Measurements from ENCODE around the gene NOL7.

DNA sequence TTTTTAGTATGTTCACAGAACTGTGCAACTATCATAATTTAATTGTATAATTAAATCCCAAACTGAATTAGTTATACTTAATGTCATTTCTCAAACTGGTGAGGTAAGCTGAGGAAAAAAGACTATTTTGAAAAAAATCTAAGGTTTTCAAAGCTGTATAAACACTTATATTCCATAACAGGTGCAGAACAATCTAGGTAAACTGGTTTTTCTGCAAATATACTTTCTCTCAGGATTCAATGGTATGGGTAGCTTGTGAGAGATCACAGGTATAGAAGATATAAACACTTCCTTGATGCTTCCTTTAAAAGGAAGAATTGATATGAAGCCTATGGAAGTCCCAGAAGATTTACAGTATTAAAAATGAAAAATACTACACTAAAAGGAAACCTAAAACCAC, 33.7 kb downstream of the NOL7 start:
- TF ChIP-seq, protein P1, sequence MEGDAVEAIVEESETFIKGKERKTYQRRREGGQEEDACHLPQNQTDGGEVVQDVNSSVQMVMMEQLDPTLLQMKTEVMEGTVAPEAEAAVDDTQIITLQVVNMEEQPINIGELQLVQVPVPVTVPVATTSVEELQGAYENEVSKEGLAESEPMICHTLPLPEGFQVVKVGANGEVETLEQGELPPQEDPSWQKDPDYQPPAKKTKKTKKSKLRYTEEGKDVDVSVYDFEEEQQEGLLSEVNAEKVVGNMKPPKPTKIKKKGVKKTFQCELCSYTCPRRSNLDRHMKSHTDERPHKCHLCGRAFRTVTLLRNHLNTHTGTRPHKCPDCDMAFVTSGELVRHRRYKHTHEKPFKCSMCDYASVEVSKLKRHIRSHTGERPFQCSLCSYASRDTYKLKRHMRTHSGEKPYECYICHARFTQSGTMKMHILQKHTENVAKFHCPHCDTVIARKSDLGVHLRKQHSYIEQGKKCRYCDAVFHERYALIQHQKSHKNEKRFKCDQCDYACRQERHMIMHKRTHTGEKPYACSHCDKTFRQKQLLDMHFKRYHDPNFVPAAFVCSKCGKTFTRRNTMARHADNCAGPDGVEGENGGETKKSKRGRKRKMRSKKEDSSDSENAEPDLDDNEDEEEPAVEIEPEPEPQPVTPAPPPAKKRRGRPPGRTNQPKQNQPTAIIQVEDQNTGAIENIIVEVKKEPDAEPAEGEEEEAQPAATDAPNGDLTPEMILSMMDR (IDR thresholded peaks at IDR 0.05), result no peak
- TF ChIP-seq POLR2A (IDR thresholded peaks at IDR 0.05), result no peak
